K562 (cell line): ENCODE measurements around the gene GLDN. TPM values are rescaled to one million over a fixed set of nuclear protein-coding genes. Genes with fewer than 3 reads are reported as not detected.

ENCODE experiments used
- ATAC-seq: fragments of 200-7000 bp; cut with Tn5 transposase; 3 replicates; pipeline ENCODE4 v1.9.1; 2020; ENCODE audit warnings: moderate library complexity
- BruUV-seq: library from RNA; stranded (reverse); fragments of 400-500 nt; replicated peaks from 2 replicates; lab custom pipeline; 2021; lab: Mats Ljungman, UMichigan
- CTCF ChIA-PET: fragments of 300-600 bp; formaldehyde crosslinking; extraction: SDS; loops from one replicate; lab custom pipeline; 2021; ENCODE audit warnings: low intra/inter-chr PET ratio; lab: Yijun Ruan, JAX
- POLR2A ChIA-PET: fragments of 300-600, 350-650 bp; sonication (Branson Sonifier 250); formaldehyde crosslinking; extraction: SDS; loops from one replicate; lab custom pipeline; 2021; ENCODE audit warnings: antibody characterized with exemption, inconsistent platforms; lab: Yijun Ruan, JAX
- DNase-seq, 4 experiments: peaks; one replicate each; pipeline versions ENCODE4 v3.0.0 to v3.0.0-alpha.2; 2011 to 2018; ENCODE audit warnings: low spot score in 3 of 4, mixed read lengths in 3 of 4; ENCODE audit errors: extremely low read depth in 1 of 4
- FAIRE-seq: peaks from 2 replicates; lab custom pipeline; 2011; peaks lifted over from hg19 to GRCh38; lab: Jason Lieb, UNC
- H2AFZ ChIP-seq: 2 replicates; pipeline ENCODE4 v1.6.0; 2011; ENCODE audit warnings: low read depth, low read length, control low read depth, inconsistent platforms
- H3K27ac ChIP-seq: fragments of 200-600 bp; 3 replicates; pipeline ENCODE4 v1.8.0; 2011; ENCODE audit warnings: low read depth, mild to moderate bottlenecking, control low read depth, inconsistent platforms, low read length, moderate library complexity, mixed read lengths; ENCODE audit errors: extremely low read depth
- H3K27me3 ChIP-seq, 2 experiments: fragments of 300-600 bp in 1 of 2; 2 replicates in 1 of 2; 3 replicates in 1 of 2; pipeline versions ENCODE4 v1.6.0 to v1.8.0; 2011; ENCODE audit warnings: inconsistent platforms in 2 of 2, low read length in 2 of 2, mild to moderate bottlenecking in 1 of 2, mixed read lengths in 1 of 2, moderate library complexity in 1 of 2; ENCODE audit not compliant: control insufficient read depth in 2 of 2, insufficient read depth in 2 of 2
- H3K36me3 ChIP-seq: fragments of 300-600 bp; 3 replicates; pipeline ENCODE4 v1.8.0; 2011; ENCODE audit warnings: mild to moderate bottlenecking, low read length, inconsistent platforms; ENCODE audit not compliant: control insufficient read depth, insufficient read depth
- H3K4me1 ChIP-seq, 2 experiments: fragments of 200-600 bp in 1 of 2; replicated peaks in 1 of 2; 2 replicates in 1 of 2; 3 replicates in 1 of 2; pipeline versions ENCODE4 v1.5.1 to v1.8.0; 2011; ENCODE audit warnings: inconsistent platforms in 2 of 2, low read length in 2 of 2, mild to moderate bottlenecking in 1 of 2, mixed read lengths in 1 of 2, moderate library complexity in 1 of 2; ENCODE audit not compliant: control insufficient read depth in 2 of 2, insufficient read depth in 2 of 2
- H3K4me2 ChIP-seq: 2 replicates; pipeline ENCODE4 v1.6.1; 2011; ENCODE audit warnings: low read length, control low read depth, inconsistent platforms, mixed read lengths; ENCODE audit not compliant: insufficient read depth
- H3K4me3 ChIP-seq: fragments of 200-600 bp; sonication (generic), shearing (Covaris generic); 2 replicates; pipeline ENCODE4 v1.5.1; 2016; ENCODE audit warnings: control low read depth, inconsistent platforms
- H3K79me2 ChIP-seq: fragments of 200-600 bp; 3 replicates; pipeline ENCODE4 v1.8.0; 2011; ENCODE audit warnings: low read length, inconsistent platforms; ENCODE audit not compliant: control insufficient read depth, insufficient read depth
- H3K9ac ChIP-seq, 2 experiments: 2 replicates each; pipeline versions ENCODE4 v1.6.0 to v1.6.1; 2011; ENCODE audit warnings: low read depth in 2 of 2, low read length in 2 of 2, control low read depth in 1 of 2, inconsistent platforms in 1 of 2, mild to moderate bottlenecking in 1 of 2, mixed read lengths in 1 of 2; ENCODE audit not compliant: insufficient read depth in 1 of 2
- H3K9me1 ChIP-seq: one replicate; pipeline ENCODE4 v1.6.0; 2011; ENCODE audit warnings: inconsistent platforms, mild to moderate bottlenecking, low read length, moderate library complexity; ENCODE audit not compliant: control insufficient read depth, insufficient read depth
- H3K9me3 ChIP-seq: replicated peaks from 2 replicates; pipeline ENCODE4 v1.5.1; 2011; ENCODE audit warnings: low read depth, low read length, inconsistent platforms; ENCODE audit not compliant: control insufficient read depth, insufficient read depth
- H4K20me1 ChIP-seq: replicated peaks from 2 replicates; pipeline ENCODE4 v1.6.1; 2011; ENCODE audit warnings: low read length, inconsistent platforms, mixed read lengths; ENCODE audit not compliant: control insufficient read depth, insufficient read depth
- DPF2 ChIP-seq: fragments of 450-650 bp; IDR thresholded peaks from 2 replicates; pipeline ENCODE4 v1.6.1; 2016
- ETV1 ChIP-seq: fragments of 450-650 bp; conservative IDR thresholded peaks from 2 replicates; pipeline ENCODE4 v1.6.1; 2016; ENCODE audit warnings: missing genetic modification characterization, control low read depth, low read depth, missing compliant biosample characterization
- EZH2 ChIP-seq: IDR thresholded peaks from 2 replicates; pipeline ENCODE4 v1.6.1; 2012; ENCODE audit warnings: low read depth, mild to moderate bottlenecking, inconsistent platforms, low read length, borderline replicate concordance
- HDAC6 ChIP-seq: IDR thresholded peaks from 2 replicates; pipeline ENCODE4 v1.6.1; 2012; ENCODE audit warnings: low read depth, mild to moderate bottlenecking, control low read depth, inconsistent platforms, low read length, moderate library complexity
- KLF1 ChIP-seq: fragments of 450-650 bp; IDR thresholded peaks from 2 replicates; pipeline ENCODE4 v1.6.1; 2016; ENCODE audit warnings: missing genetic modification characterization, missing compliant biosample characterization
- MEF2D ChIP-seq: conservative IDR thresholded peaks from 2 replicates; pipeline ENCODE4 v1.6.1; 2016; ENCODE audit warnings: low read depth, missing genetic modification characterization, missing compliant biosample characterization
- RBM25 ChIP-seq: fragments of 200-400 bp; formaldehyde crosslinking; IDR thresholded peaks from 2 replicates; pipeline ENCODE4 v1.6.1; 2018; ENCODE audit warnings: low read length, low read depth, moderate library complexity; ENCODE audit not compliant: severe bottlenecking
- SLC30A9 ChIP-seq: fragments of 250-450 bp; sonication (Bioruptor Pico); IDR thresholded peaks from 2 replicates; pipeline ENCODE4 v1.8.0; 2022; ENCODE audit warnings: mild to moderate bottlenecking, moderate library complexity
- SP1 ChIP-seq: sonication (generic); formaldehyde crosslinking; IDR thresholded peaks from 2 replicates; pipeline ENCODE4 v1.8.1; 2022; ENCODE audit warnings: mild to moderate bottlenecking, missing genetic modification reagents
- SRSF9 ChIP-seq: fragments of 200-400 bp; formaldehyde crosslinking; IDR thresholded peaks from 2 replicates; pipeline ENCODE4 v1.6.1; 2017; ENCODE audit warnings: low read depth, low read length, borderline replicate concordance
- TCF7L2 ChIP-seq: fragments of 150-350 bp; IDR thresholded peaks from 2 replicates; pipeline ENCODE4 v1.6.1; 2016; ENCODE audit warnings: low read depth, mild to moderate bottlenecking, low read length, moderate library complexity
- TEAD1 ChIP-seq, 2 experiments: fragments of 450-650 bp in 1 of 2; sonication (generic) in 1 of 2; formaldehyde crosslinking; IDR thresholded peaks; 2 replicates each; pipeline versions ENCODE4 v1.4.0 to v1.8.0; 2020 to 2022; ENCODE audit warnings: mild to moderate bottlenecking in 2 of 2, missing genetic modification reagents in 1 of 2
- TFAM ChIP-seq: fragments of 250-450 bp; sonication (Bioruptor Pico); conservative IDR thresholded peaks from 2 replicates; pipeline ENCODE4 v1.5.0; 2021; ENCODE audit warnings: mild to moderate bottlenecking, moderate library complexity
- ZBTB1 ChIP-seq: sonication (generic); formaldehyde crosslinking; IDR thresholded peaks from 2 replicates; pipeline ENCODE4 v1.8.1; 2023; ENCODE audit warnings: missing genetic modification reagents, low read depth, mild to moderate bottlenecking, borderline replicate concordance
- ZNF263 ChIP-seq: sonication (generic); formaldehyde crosslinking; IDR thresholded peaks from 2 replicates; pipeline ENCODE4 v1.8.0; 2022; ENCODE audit warnings: mild to moderate bottlenecking, missing genetic modification reagents, borderline replicate concordance
- ZNF79 ChIP-seq: fragments of 250-450 bp; sonication (Bioruptor Pico); IDR thresholded peaks from 2 replicates; pipeline ENCODE4 v1.4.0; 2020; ENCODE audit warnings: low read depth, mild to moderate bottlenecking, moderate library complexity
- WGBS: fragments of 100-300 bp; shearing (Covaris generic); methylation state at CpG from one replicate; pipeline ENCODE4 v1.1.6; 2016; ENCODE audit warnings: low coverage, mixed read lengths; ENCODE audit not compliant: insufficient coverage; ENCODE audit errors: missing lambda C conversion rate; 5-methylcytosine and 5-hydroxymethylcytosine counted together
- in situ Hi-C: fragments of 300-500 bp; cut with MboI; formaldehyde crosslinking; loops from 4 replicates; pipeline ENCODE4 v1.15.0; 2018; ENCODE audit warnings: inconsistent platforms, mixed read lengths
- intact Hi-C: fragments of 100-400 bp; cut with micrococcal nuclease; formaldehyde crosslinking; loops from 2 replicates; pipeline ENCODE4 v1.14.2; 2022
- polyA plus RNA-seq, 8 experiments: library from polyadenylated mRNA; depleted of rRNA in 4 of 8; stranded (reverse) in 5 of 8; unstranded in 3 of 8; fragments of >200 nt; fragmentation: Nextera tagmentation in 2 of 8; fragmentation: Illumina TruSeq in 1 of 8; extraction: Ambion mirVana in 2 of 8; extraction: Trizol in 1 of 8; gene quantifications; 2 replicates each; pipeline versions ENCODE4 v1.2.1 to v1.2.3, GENCODE V29; 2011 to 2014; ENCODE audit warnings: inconsistent platforms in 1 of 8, missing spikeins in 1 of 8
- total RNA-seq, 7 experiments: library from RNA; depleted of rRNA in 6 of 7; stranded (reverse); fragments of >200 nt in 6 of 7; fragmentation: Illumina TruSeq in 2 of 7; extraction: Trizol in 2 of 7; gene quantifications; 2 replicates each; pipeline versions ENCODE4 v1.2.1 to v1.2.3, GENCODE V29; 2011 to 2021; ENCODE audit warnings: low replicate concordance in 1 of 7
- TF ChIP-seq, protein P1 (sequence below): fragments of 250-450 bp; sonication (Bioruptor Pico); IDR thresholded peaks from 2 replicates; pipeline ENCODE4 v1.8.0; 2022; ENCODE audit warnings: moderate library complexity, mild to moderate bottlenecking, inconsistent platforms
- TF ChIP-seq, protein P2 (sequence below): fragments of 250-450 bp; sonication (Bioruptor Pico); IDR thresholded peaks from 2 replicates; pipeline ENCODE4 v1.9.0; 2021; ENCODE audit warnings: mild to moderate bottlenecking
- TF ChIP-seq, protein P3 (sequence below): fragments of 250-450 bp; sonication (Bioruptor Pico); IDR thresholded peaks from 2 replicates; pipeline ENCODE4 v1.4.0; 2020; ENCODE audit warnings: mild to moderate bottlenecking
- TF ChIP-seq, protein P4 (sequence below): fragments of 450-650 bp; IDR thresholded peaks from 2 replicates; pipeline ENCODE4 v1.6.1; 2016; ENCODE audit warnings: missing biosample characterization, missing genetic modification characterization

Gene GLDN
- total and polyA plus RNA-seq, 9 of the 15 experiments (the other 6 are each of a cell fraction or from before 2014, with no cell fraction given), result 0.05 to 0.33 (median 0.18) TPM

DNA sequence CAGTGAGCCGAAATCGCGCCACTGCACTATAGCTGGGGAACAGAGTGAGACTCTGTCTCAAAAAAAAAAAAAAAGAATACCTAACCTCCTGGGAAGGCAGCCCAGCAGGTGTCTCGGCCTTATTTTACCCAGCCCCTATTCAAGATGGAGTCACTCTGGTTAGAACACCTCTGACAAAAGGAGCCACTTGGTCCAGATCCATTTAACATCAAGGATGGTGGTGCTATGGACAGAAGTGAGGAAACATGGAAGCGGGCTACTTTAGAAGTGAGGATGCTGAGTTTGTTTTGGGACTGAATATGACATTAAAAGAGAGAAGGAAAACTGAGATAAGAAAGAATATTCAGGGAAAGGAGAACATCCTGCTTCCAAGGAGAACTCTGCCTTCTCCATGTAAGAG is 14.7 kb downstream of the GLDN start:
- H3K36me3 ChIP-seq, result no peaks in the 10 kb centered on the region
- no peak for DNase-seq
- no peaks in the 10 kb centered on the region for H3K9me3 ChIP-seq
- peaks cover 23 to 27% of the 10 kb centered on the region in 2 experiments; a peak in 4 of 5 replicates for H3K27me3 ChIP-seq
- H2AFZ ChIP-seq, result no peak overlapping the region
- no TSS peak for BruUV-seq
- ChIA-PET POLR2A (no interaction called here), CTCF (no interaction called here)
- no peaks in the 10 kb centered on the region for H3K79me2 ChIP-seq
- H3K27ac ChIP-seq, result no peak overlapping the region
- no peak overlapping the region for H3K4me3 ChIP-seq
- FAIRE-seq, result no peak
- 0% methylated on average over 4 of the region's 5 CpGs for WGBS
- no peak for ATAC-seq
- no peaks in the 10 kb centered on the region for H3K9me1 ChIP-seq
- H3K4me1 ChIP-seq, result no peaks in the 10 kb centered on the region
- intact Hi-C loops (no loop called here), in situ Hi-C loops (no loop called here)
- H3K4me2 ChIP-seq, result no peak overlapping the region
- no peaks in the 10 kb centered on the region for H4K20me1 ChIP-seq
- H3K9ac ChIP-seq, result no peak overlapping the region
- TF ChIP-seq ZNF263 (CRISPR knock-in tag) (no peak), RBM25 (no peak), MEF2D (0 out of 2 replicates have a peak, but pooled peaks have one; percentile 30), SRSF9 (no peak), DPF2 (no peak), SLC30A9 (CRISPR knock-in tag) (no peak), EZH2 (no peak), TCF7L2 (no peak), ETV1 (tag) (0 out of 2 replicates have a peak, but pooled peaks have one; percentile 18), ZBTB1 (no peak), KLF1 (tag) (no peak), TFAM (CRISPR knock-in tag) (no peak), HDAC6 (no peak), SP1 (CRISPR knock-in tag) (no peak), TEAD1 (CRISPR knock-in tag; IDR thresholded peaks at IDR 0.05) (no peak), ZNF79 (CRISPR knock-in tag) (no peak)
- TF ChIP-seq, protein P1, sequence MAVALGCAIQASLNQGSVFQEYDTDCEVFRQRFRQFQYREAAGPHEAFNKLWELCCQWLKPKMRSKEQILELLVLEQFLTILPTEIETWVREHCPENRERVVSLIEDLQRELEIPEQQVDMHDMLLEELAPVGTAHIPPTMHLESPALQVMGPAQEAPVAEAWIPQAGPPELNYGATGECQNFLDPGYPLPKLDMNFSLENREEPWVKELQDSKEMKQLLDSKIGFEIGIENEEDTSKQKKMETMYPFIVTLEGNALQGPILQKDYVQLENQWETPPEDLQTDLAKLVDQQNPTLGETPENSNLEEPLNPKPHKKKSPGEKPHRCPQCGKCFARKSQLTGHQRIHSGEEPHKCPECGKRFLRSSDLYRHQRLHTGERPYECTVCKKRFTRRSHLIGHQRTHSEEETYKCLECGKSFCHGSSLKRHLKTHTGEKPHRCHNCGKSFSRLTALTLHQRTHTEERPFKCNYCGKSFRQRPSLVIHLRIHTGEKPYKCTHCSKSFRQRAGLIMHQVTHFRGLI (CRISPR knock-in tag), result 0 out of 2 replicates have a peak, but pooled peaks have one; percentile 56
- TF ChIP-seq, protein P2, sequence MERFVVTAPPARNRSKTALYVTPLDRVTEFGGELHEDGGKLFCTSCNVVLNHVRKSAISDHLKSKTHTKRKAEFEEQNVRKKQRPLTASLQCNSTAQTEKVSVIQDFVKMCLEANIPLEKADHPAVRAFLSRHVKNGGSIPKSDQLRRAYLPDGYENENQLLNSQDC (CRISPR knock-in tag), result no peak
- TF ChIP-seq, protein P3, sequence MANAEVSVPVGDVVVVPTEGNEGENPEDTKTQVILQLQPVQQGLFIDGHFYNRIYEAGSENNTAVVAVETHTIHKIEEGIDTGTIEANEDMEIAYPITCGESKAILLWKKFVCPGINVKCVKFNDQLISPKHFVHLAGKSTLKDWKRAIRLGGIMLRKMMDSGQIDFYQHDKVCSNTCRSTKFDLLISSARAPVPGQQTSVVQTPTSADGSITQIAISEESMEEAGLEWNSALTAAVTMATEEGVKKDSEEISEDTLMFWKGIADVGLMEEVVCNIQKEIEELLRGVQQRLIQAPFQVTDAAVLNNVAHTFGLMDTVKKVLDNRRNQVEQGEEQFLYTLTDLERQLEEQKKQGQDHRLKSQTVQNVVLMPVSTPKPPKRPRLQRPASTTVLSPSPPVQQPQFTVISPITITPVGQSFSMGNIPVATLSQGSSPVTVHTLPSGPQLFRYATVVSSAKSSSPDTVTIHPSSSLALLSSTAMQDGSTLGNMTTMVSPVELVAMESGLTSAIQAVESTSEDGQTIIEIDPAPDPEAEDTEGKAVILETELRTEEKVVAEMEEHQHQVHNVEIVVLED (CRISPR knock-in tag), result no peak
- TF ChIP-seq, protein P4, sequence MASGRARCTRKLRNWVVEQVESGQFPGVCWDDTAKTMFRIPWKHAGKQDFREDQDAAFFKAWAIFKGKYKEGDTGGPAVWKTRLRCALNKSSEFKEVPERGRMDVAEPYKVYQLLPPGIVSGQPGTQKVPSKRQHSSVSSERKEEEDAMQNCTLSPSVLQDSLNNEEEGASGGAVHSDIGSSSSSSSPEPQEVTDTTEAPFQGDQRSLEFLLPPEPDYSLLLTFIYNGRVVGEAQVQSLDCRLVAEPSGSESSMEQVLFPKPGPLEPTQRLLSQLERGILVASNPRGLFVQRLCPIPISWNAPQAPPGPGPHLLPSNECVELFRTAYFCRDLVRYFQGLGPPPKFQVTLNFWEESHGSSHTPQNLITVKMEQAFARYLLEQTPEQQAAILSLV (tag), result 0 out of 2 replicates have a peak, but pooled peaks have one; percentile 67
